ENCODE data around the gene SHISA2.

DNA sequence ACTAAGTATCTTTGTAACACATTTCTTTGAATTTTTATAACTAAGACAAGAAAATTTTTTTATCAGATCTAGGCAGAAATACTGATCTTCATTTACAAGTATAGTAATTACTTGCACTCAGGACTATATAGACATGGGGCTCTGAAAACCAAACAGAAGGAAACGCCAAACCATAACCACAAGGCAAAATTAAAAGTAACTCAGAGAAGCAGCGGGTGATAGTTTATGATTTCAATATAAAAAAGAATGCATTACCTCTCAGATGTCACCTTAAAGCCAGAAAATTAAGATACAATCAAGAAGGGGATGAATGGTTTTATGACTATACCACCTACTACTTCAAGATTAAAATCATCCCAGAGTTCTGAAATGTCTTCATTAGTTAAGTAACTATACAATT, 6.7 kb downstream of the SHISA2 start:
- TF ChIP-seq, protein P1, sequence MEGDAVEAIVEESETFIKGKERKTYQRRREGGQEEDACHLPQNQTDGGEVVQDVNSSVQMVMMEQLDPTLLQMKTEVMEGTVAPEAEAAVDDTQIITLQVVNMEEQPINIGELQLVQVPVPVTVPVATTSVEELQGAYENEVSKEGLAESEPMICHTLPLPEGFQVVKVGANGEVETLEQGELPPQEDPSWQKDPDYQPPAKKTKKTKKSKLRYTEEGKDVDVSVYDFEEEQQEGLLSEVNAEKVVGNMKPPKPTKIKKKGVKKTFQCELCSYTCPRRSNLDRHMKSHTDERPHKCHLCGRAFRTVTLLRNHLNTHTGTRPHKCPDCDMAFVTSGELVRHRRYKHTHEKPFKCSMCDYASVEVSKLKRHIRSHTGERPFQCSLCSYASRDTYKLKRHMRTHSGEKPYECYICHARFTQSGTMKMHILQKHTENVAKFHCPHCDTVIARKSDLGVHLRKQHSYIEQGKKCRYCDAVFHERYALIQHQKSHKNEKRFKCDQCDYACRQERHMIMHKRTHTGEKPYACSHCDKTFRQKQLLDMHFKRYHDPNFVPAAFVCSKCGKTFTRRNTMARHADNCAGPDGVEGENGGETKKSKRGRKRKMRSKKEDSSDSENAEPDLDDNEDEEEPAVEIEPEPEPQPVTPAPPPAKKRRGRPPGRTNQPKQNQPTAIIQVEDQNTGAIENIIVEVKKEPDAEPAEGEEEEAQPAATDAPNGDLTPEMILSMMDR (IDR thresholded peaks at IDR 0.05 in 4 of 5, conservative IDR thresholded peaks at IDR 0.05 in 1 of 5): no peak
- no peak for TF ChIP-seq POLR2A (IDR thresholded peaks at IDR 0.05)

Measured in gastrocnemius medialis (tissue), 4 donors.